ENCODE results near the gene DTHD1.

DTHD1 gene

DNA sequence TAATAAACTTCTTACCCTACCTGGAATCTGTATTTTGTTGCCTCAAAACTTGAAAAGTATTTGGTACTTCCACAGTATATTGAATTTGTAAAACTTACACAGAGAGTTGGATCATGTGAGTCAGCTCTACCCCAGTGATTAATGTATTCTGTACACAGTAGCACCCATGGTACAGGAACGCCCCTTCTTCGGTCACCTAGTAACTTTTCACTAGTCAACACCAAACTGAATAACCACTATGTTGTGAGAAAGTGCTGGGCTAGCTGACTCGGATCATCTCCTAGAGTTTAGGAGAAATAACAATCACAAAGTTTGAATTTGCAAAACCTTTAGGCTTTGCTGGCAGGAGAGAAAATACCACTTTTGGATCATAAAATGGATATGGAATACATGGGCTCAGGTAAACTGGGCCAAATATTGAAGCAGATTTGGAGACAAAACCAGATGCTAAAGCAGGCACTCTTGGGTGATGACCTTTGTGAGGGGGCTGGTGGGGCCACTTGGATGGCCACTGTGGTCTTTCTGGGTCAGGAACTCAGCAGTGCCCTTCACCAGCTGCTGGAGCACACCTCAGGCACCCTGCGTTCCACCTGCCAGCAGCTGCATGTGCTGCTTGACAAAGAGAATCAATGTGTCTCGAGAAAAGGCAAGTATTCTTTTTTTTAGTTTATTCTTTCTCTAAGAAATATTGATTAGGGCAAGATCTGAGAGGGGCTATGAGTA is at the start of gene DTHD1:
TSS of gene DTHD1 (plus strand) at position 233 of the 723 bp plus-strand sequence. CDS start at position 376, 143 bp downstream.
- no peak for DNase-seq (ENCODE audit: low spot score)

- DNase-seq (ENCODE audit: low spot score), result no peak
Observed at GRCh38 chr4:36233567-36234266, 47.7 kb upstream of the DTHD1 start.

DNA sequence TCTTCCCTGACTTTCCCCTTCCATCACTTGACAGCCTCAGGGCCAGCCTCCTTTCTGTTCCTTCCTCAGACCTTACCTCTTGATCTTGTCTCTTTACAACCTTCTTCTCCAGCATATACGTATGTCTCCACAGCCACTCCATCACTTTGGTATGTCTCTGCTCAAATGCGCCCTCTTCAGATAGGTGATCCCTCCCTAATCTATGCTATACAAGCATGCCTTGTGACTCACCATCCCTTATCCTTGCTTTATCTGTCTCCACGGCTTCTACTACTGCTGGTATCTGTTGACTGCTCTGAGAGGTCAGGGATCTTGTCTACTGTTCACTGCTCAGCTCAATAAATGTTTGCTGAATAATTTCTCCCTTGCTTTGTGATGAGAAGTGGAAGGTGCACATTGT is 46.1 kb upstream of the DTHD1 start:
- DNase-seq (ENCODE audit: low spot score), result no peak

DNA sequence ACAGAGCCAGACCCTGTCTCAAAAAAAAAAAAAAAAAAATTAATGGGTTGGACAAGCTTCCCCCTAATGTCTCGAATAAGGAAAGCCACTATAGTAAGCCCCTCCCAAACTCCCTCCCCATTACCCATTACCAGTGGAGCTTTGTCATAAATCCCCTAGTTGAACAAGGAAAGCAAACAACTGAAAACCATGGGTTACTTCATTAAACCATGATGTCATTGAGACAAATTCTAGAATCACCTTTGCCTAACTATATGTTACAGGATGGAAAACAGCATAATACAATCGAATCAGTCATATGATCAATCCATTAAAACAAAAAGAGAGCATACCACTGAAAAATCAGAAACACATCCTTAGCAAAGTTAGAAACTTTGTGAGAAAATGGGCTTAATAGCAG is 45.3 kb upstream of the DTHD1 start:
- DNase-seq (ENCODE audit: low spot score), result no peak

- no peak for DNase-seq (ENCODE audit: low spot score)
Observed at GRCh38 chr4:36237366-36238313, 43.8 kb upstream of the DTHD1 start.

- peak; percentile 88 for DNase-seq (ENCODE audit: low spot score)
Observed at GRCh38 chr4:36241771-36242170, 39.6 kb upstream of the DTHD1 start.

GRCh38 chr4:36242629-36243354 is 38.6 kb upstream of the DTHD1 start:
- DNase-seq (ENCODE audit: low spot score), result no peak

- DNase-seq (ENCODE audit: low spot score), result peak; percentile 67
Observed at GRCh38 chr4:36243355-36244256, 37.8 kb upstream of the DTHD1 start.

DNA sequence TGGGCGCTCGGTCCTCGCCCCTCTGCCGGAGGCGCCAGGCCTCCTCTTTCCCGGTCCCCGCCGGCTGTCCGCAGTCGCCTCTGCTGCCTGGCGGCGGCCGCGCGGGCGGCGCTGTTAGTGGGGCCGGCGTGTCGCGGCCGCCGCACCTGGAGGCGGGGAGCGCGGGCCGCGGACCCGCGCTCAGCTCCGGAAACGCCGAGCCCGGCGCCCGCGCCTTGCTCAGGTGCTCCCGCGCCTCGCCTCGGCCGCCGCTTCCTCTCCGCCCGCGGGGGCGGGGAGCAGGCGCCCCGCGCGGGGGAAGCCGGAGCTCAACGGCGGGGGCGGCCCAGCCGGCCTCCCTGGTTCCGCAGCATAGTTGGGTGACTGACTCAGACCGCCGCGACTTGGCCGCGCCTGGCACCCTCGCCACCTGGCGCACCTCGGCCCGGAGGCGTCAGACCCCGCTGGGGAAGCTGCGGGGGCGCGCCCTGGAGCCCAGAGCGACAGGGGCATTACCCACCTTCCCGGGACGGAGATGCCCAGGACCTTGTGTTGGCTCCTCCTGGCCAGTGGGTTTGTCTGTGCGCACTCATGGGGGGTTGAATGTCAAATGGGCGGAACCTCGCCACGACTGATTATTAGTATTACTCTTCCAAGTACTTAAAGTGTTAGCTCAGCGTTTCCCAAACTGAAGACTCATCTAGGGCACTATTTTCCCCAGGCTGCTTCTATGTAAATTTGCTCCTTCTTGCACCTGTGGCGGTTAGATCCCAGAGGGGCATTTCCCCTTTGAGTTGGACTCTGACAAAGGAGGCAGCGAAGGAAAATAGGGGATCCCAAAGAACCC is 36.9 kb upstream of the DTHD1 start, which contains the start of gene ARAP2:
TSS of gene ARAP2 (minus strand) at position 258 of the 826 bp plus-strand sequence. CDS start 15,028 bp downstream, outside the sequence.
- DNase-seq (ENCODE audit: low spot score), result peak; percentile 69

DNA sequence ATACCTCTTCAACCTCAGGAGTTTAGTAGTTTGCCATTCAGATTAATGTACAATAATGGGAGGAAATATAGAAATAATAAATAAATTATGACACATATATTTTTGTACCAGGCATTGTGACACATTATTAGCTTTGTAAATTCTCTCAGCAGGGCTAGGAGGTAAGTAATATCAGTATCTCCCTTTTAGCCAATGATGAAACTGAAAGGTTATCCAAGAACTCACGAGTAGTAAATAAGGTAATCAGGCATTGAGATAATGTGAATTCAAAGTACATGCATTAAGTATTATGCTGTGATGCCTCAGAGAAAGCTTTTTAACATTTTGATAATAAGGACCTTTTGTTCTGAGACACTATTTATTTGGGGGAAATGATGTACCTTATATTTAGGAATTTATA is 31.8 kb upstream of the DTHD1 start:
- DNase-seq (ENCODE audit: low spot score), result no peak

- DNase-seq (ENCODE audit: low spot score), result no peak
Observed at GRCh38 chr4:36251983-36252382, 29.4 kb upstream of the DTHD1 start.

- no peak for DNase-seq (ENCODE audit: low spot score)
Observed at GRCh38 chr4:36254371-36254770, 27.0 kb upstream of the DTHD1 start.

GRCh38 chr4:36255577-36255976 is 25.8 kb upstream of the DTHD1 start:
- peak; percentile 69 for DNase-seq (ENCODE audit: low spot score)

DNA sequence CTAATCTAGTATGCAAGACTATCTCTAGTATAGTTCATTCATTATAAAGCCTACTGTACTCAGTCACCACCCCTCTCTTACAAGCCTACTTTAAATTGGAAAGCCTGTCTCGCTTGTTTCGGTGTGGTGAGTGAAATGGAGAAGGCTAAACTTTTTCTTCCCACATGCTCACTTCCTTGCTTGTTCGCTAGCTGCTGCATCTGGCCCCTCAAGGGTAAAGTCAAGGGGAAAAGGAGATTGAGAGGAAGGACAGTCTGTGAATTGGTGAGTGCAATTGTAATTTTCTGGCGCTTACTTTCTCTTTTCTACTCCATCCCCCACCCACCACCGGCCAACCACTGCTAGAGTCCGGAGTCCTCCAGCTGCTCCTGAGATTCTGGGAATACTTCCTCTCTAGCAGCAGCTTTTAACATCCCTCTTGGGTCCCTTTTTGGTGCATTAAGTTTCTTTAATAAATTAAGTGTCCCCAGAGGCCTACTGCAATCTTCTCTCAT is 25.0 kb upstream of the DTHD1 start:
- DNase-seq (ENCODE audit: low spot score), result peak; percentile 77

GRCh38 chr4:36260731-36261130 is 20.7 kb upstream of the DTHD1 start:
- peak; percentile 36 for DNase-seq (ENCODE audit: low spot score)

DNA sequence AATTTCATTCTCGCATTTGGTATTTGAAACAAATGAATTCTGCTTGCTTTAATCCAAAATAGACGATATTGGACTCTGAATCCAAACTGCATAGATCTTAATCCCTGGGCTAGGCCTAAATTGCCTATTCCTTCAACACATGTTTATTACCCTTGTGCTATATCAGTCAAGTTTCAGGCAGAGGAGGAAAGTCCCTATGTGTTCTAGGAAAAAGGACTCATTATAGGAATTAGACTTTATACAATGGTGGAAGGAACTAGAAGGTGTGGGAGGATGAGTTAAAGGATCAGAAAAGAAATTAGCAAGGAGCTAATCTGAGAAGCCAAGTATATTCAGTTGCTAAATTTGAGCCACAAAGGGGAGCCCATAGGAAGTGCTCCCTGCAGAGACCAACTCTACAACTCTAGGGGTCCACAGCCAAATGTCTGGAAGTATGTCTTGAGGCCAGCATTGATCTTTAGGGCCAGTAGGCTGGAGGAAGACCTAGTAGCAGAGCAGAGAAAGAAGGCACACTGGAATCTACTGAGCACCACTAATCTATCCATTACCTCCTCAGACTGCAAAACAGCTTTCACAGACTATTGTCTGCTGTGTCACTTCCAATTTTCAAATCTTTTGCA is 17.1 kb upstream of the DTHD1 start:
- DNase-seq (ENCODE audit: low spot score), result no peak

DNA sequence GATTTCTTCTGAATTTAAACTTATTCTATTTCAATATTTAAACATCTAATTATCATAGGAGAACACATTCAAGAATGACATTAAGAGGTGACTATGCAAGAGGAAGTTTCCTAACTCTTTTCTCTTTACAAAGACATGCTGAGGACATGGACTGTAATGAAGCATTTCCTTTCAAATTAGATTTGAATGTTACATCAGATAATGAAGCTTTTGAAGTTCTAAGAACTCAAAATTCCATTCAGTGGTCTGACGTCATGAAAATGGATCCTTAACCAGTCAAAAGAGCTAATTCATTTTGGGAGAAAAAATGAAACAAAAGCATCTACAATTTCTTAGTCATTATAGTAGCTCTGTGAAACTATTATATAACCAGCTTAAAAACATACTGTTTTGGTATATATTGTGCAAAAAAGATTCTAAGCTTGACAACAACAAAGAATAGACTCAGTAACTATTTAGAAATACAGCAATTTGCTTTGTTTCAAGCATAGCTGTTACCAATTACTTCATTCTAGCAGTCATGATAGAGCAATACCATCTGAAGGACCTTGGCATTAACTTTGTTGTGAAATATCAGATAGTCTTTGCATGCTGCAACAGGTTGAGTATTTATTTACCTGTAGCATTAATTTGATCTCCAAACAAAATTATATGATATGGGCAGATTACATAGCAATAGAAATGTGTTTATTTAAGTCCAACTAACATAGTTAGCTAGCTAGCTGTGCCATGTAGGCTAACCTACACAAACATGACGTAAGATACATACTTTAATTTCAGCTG is 13.7 kb upstream of the DTHD1 start:
- no peak for DNase-seq (ENCODE audit: low spot score)

- DNase-seq (ENCODE audit: low spot score), result peak; percentile 71
Observed at GRCh38 chr4:36269101-36269500, 12.3 kb upstream of the DTHD1 start.

Data from pons (tissue), 1 donor.